NCI-H2107 treated with DMSO at 0.1 percent for 48 hours (cell line): ENCODE data around the gene SETD5.
A peak's percentile ranks its signal among the peaks of the same experiment; 100 is the strongest.

ENCODE experiments used
- DNase-seq: peaks from one replicate; lab custom pipeline; 2025; ENCODE audit not compliant: unreplicated experiment; lab: John Stamatoyannopoulos, UW

Gene SETD5

GRCh38 chr3:9503283-9503682 lies 105.9 kb downstream of the SETD5 start:
- DNase-seq: peak; percentile 14

DNA sequence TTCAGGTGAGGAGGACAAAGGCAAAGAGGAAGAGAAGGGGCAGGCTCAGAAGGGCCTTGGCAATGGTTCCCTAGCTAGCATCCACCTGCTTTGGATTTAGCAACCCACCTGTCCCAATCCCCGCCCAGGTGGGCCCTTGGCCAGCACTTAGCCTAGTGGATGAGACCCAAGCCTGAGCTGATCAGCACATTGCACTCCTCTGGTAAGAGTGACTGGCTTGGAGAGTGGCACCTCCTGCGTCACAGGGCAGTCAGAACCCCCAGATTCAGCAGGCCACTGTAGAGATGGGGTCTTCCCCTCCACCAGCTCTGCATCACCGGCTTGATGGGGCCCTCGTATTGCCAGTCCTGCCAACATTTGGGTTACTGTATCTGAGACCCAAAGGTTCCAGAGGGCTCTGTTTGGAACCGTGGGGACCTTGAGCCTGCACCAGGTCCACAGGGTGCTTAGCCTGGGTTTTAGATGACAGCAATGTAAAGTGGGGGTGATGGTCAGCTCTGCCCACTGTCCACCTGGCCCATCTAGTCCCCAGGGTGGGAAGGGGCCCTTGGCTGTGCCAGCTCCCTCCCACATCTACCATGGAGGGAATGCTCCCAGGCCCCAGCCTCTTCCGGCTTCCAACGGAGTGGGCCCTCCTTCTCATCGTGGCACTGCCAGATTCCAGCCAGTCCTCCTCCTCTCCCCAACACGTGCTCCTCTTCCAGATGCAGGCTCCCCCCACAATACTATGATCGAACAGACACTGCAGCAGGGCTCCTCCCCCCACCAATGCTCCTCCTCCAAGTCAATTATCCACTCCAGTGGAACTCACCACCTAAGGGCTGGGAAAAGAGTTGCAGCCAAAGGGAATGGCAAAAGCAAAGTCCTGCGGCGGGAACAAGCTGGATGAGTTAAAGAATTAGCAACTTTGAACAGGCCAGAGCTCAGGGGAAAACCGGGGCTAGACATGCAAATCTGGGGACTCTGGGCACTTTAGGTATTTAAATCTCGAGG lies 110.5 kb downstream of the SETD5 start:
- no peak for DNase-seq

DNA sequence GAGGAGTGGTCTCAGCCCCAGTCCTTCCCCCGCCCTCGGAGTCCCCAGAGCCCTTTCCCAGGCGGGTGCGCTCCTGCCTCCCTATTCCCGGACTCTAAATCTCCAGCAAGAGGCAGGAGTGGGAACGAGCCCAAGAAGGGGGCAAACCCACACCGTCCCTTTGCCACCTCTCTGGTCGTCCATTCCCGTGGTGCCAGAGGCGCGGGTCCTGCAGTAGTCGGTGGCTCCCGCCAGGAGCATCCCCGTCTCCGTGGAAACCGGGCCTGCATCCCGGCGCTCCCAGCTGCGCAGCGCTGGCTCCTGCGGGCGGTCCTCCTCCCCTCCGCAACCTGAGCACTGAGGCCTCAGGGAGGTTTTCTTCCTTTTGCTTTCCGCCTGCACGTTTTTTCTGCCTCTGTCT lies 111.4 kb downstream of the SETD5 start:
- DNase-seq: no peak

- DNase-seq: no peak
These were observed 115.1 kb downstream of the SETD5 start for GRCh38 chr3:9512456-9513045.

DNA sequence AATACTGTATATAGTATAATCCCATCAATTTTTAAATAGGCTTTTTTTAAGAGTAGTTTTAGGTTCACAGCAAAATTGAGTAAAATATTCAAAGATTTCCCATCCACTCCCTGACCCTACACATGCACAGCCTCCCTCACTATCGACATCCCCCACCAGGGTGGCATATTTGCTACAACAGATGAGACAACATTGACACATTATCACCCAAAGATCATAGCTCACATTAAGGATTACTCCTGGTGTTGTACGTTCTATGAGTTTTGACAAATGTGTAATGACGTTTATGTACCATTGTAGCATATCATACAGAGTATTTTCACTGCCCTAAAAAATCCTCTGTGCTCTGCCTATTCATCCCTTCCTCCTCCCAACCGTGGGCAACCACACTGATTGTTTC lies 116.9 kb downstream of the SETD5 start:
- DNase-seq: no peak

GRCh38 chr3:9514956-9515355 lies 117.5 kb downstream of the SETD5 start:
- DNase-seq: no peak

DNA sequence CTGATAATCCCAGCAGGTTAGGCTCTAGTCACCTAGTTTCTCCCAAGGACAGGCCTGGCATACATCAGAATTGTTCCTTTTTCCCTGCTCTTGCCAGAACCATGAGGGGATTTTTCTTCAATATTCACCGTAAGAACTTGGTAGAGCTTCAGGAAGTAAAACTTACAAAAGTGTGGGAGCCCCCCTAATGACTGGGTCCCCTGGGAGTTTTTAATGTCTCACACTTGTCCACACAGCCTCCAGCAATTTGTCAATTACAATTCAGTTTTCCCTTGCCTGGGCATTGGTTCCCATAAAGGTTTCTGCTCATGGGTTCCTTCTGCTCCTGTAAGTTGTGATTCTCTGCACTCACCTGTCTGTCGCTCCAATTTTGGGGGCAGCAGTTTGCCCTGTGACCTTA lies 127.7 kb downstream of the SETD5 start:
- DNase-seq: no peak
